ENCODE measurements around the gene OR2B2.
"Not testable (repeated sequence)": the region's sequence is repeated elsewhere in the genome, so short reads cannot be mapped to it uniquely, and the experiment has no call there.

OR2B2 gene

DNA sequence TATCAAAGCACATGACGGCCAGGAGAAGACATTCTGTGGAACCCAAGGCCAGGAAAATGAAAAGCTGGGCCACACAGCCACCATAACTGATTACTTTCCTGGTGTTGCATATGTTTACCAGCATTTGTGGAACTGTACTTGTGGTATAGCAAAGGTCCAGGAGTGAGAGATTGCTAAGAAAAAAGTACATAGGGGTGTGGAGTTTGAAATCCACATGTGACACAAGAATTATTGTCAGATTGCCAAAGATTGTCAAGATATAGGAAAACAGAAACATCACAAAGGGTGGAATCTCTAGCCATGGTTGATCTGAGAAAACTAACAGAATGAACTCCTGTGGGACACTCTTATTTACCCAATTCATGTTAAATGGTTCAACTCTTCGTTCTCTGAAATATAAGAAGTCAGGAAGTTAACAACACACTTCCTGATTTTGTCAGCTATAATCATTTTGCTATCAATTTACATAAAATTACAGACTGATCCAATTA is at the start of gene OR2B2:
Gene OR2B2 (minus strand): TSS at position 441 of the 491 bp plus-strand sequence. CDS start 77 bp downstream, at position 364.
- no peak for DNase-seq (ENCODE audit: low read depth)

DNA sequence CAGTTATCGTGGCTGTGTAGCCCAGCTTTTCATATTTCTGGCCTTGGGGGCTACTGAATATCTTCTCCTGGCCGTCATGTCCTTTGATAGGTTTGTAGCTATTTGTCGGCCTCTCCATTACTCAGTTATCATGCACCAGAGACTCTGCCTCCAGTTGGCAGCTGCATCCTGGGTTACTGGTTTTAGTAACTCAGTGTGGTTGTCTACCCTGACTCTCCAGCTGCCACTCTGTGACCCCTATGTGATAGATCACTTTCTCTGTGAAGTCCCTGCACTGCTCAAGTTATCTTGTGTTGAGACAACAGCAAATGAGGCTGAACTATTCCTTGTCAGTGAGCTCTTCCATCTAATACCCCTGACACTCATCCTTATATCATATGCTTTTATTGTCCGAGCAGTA is 45.3 kb upstream of the OR2B2 start:
- no peak for DNase-seq (ENCODE audit: low read depth)

DNA sequence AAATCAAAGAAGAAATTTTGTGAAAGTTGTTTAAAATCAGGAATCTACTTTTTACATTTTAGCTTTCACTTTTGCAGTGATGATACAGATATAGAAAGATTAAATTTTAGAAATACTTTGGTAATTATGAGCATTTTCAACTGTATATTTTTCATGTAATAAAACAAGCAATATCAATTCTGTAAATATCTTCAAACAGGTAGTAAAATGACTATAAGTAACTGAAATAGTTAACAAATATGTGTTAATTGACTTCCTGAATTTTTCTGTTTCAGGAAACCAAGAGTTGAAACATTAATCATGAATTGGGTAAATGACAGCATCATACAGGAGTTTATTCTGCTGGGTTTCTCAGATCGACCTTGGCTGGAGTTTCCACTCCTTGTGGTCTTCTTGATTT is 44.7 kb upstream of the OR2B2 start, which contains the start of gene OR2B6:
Gene OR2B6 (plus strand): TSS at position 301 of the 400 bp plus-strand sequence. CDS start 0 bp downstream, at position 301.
- no peak for DNase-seq (ENCODE audit: low read depth)

DNA sequence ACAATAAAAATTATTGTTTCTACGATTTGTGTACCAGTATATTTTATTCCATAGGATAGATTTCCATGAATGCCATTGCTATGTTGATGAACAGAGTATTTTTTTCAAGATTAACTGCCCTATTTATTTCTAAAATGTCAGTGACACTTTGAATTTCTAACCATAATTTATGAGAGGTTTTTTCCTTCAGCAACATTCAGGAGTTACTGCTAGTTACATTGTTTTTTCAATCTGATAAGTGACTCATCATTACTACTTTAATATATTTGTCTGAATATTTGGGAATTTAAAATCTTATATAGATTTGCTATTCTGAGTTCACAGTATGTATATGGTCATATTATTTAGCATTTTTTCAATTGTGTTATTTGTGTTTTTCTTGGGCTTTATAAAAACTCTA is 38.8 kb upstream of the OR2B2 start:
- no peak for DNase-seq (ENCODE audit: low read depth)

DNA sequence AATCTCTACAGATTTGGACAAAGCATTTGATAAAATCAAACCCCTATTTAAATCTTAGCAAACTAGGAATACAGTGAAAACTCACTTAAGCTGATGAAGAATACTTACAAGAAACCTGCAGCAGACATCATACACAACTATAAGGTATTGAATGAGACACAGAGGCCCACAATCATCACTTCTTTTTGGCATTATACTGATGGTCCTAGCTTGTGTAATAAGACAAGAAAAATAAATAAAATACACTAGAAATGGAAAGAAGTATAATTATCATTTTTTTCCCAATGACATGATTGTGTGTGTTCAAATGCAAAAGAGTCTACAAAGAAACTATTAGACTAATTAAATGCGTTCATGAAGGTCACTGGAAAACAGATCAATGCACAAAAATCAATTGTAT is 36.0 kb upstream of the OR2B2 start:
- DNase-seq (ENCODE audit: low read depth): no peak

DNA sequence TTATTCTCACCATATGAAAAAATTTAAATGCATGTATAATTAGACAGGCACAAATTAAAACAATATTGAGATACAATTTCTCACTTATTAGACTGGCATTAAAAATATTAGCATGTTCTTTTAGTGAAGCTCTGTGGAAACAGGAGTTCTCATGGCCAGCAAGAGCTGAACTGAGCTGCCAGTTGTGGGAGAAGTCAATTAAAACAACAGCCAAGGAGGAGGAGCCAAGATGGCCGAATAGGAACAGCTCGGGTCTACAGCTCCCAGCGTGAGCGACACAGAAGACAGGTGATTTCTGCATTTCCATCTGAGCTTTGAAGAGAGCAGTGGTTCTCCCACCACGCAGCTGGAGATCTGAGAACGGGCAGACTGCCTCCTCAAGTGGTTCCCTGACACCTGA is 30.9 kb upstream of the OR2B2 start:
- DNase-seq (ENCODE audit: low read depth): not testable (repeated sequence)

DNA sequence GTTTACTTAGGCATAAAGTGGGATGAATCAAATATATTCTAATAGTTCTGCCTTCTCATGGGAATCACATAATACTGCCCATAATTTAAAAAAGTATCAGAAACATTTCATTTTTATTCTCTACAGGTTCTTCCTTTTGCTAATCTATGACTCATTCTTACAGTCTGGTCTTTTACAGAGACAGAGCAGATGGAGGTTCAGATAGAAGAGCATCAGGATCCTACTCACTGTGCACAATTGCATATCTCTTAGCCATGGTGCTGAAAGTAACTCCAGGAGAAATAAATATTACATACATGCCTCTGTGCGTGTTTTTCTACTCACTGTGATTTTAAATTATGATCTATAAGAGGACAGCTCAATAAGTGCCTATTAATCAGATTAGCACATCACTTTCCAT is 28.6 kb upstream of the OR2B2 start:
- DNase-seq (ENCODE audit: low read depth): no peak

DNA sequence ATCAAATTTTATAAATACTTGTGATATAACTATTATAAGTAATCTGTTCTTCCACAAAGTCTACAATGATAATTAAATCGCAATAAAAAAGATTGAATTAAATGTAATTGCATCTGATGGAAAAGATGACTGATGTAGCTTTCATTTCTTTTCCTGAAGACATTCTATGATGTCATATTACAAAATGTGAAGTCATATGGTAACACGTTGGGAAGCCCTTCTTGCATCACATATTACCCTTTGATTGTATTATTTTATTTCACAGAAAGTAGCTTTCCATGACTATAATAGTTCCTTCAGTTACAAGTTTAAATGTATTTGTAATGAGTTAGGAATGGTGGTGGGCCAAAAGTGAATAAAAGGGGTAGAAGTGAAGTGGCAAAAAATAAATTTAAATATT is 19.0 kb upstream of the OR2B2 start:
- DNase-seq (ENCODE audit: low read depth): no peak

DNA sequence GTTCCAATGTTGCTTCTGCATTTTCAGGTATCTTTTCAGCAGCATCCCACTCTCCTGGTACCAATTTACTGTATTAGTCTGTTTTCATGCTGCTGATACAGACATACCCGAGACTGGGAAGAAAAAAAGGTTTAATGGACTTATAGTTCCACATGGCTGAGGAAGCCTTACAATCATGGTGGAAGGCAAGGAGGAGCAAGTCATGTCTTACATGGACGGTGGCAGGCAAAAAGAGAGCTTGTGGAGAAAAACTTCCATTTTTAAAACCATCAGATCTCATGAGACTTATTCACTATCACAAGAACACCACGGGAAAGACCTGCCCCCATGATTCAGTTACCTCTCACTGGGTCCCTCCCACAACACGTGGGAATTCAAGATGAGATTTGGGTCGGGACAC is 17.7 kb upstream of the OR2B2 start:
- not testable (repeated sequence) for DNase-seq (ENCODE audit: low read depth)

DNA sequence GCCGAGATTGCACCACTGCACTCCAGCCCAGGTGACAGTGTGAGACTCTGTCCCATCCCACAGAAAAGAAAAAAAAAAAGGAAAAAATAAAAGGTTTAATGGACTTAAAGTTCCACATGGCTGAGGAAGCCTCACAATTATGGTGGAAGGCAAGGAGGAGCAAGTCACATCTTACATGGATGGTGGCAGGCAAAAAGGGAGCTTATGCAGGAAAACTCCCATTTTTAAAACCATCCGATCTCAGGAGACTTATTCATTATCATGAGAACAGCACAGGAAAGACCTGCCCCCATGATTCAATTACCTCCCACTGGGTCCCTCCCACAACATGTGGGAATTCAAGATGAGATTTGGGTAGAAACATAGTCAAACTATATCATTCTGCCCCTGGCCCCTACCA is 15.8 kb upstream of the OR2B2 start:
- DNase-seq (ENCODE audit: low read depth): not testable (repeated sequence)

DNA sequence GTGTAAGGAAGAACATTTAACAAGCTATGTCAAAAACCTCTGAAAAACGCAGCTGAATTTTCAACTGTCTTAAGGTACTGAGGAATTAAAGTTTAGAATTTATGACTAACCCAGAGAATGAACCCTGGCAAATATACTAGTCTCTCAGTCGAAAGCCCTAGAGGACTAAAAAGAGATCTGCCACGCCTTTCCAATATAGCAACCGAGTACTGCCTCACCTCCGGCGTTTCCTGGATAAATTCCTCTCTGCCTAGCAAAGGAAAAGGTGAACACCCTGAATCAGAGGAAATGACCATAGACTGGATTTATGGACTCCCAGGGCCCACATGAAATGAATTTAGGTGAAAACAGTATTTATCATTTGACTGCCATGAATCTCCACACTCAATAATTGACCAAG is 12.0 kb upstream of the OR2B2 start:
- DNase-seq (ENCODE audit: low read depth): no peak

DNA sequence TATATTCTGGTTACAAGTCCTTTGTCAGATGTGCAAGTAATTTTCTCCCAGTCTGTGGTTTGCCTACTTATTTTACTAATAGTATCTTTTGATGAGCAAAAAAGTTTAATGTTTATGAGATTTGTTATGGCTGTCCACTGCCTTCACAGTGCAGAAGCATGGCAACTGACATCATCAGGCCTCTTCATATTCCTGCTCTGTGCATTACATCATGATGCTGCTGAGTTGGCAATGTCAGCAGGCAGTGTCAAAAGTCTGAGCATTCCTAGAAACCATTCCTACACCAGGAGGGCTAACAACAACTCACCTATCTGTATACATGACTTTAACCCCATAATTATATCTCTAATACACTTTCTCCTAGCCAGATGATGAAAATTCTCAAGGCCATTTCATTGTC is 10.8 kb upstream of the OR2B2 start:
- no peak for DNase-seq (ENCODE audit: low read depth)

DNA sequence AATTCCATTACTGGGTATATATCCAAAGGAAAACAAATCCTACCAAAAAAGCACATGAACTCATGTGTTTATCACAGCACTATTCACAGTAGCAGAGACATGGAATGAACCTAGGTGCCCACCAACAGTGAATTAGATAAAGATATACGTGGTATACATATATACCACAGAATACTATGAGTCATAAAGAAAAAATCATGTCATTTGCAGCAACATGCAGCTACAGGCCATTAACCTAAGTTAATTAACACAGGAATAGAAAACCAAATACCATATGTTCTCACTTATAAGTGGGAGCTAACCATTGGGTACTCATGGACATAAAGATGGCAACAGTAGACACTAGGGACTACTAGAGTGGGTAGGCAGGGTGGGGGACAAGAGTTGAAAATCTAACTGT is 4.2 kb downstream of the OR2B2 start:
- DNase-seq (ENCODE audit: low read depth): no peak

DNA sequence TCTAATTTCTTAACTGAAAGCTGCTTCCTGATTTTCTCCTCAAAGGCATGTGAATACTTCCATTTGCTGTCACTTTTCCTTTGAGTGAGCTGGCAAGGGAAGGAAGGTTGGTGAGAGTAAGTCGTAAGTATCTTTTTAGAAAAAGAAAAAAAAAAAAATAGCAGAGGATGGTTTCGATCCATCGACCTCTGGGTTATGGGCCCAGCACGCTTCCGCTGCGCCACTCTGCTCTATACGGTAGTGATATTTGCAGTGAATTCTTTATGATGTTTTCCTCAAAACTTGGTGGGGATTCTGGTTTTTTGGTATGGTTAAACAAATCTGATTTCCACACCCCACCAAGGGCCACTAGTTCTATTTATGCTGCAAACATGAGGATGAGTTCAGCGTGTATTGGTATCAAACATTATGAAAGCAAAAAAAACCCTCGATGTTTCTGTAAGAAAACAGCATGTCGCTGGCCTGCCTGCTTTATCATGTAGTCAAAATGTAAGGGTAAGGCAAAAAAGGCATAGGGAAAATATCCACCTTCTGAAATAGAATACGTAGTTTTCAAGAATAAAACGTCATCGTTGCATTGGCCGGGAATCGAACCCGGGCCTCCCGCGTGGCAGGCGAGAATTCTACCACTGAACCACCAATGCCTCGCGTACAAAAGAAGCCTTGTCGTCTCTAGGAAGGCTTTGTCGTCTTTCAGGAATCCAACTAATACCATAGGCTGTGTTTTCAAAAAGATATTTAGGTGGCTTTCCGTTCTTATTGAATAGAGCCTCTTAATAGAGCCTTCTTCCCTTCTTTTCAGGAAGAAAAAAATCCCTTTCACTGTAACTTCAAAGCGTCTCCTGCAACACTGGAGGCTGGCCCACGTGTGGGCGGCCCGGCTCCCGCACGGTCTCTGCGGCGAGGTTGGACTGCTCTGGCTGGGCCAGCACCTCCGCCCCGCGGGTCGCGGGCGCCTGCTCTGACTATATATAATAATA is 9.6 kb downstream of the OR2B2 start:
- DNase-seq (ENCODE audit: low read depth): peak; percentile 82

DNA sequence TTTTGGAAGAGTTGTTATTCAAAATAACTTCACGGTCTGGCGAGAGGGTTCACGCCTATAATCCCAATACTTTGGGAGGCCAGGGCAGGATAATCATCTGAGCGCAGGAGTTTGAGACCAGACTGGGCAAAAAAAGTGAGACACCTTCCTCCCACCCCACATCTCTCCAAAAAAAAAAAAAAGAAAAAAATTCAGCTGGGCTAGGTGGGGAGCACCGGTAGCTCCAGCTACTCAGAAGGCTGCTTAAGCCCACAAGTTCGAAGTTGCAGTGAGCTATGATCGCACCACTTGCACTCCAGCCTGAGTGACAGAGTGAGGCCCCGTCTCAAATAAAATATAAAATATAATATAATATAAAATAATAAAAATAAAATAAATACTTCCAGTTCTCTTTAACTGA is 10.4 kb downstream of the OR2B2 start:
- DNase-seq (ENCODE audit: low read depth): no peak

DNA sequence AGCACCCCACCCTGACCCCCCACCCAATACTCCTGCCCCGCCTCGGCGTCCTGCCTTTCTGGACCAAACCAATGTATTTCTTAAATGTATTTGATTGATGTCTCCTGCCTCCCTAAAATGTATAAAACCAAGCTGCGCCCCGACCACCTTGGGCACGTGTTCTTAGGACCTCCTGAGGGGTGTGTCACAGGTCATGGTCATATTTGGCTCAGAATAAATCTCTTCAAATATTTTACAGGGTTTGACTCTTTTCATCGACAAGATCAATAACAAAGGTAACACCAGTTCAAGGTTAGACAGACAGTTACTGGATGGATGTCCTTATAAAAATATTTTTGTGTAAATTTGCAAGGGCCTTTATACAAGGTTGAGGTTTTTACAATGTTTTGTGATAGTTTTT is 12.0 kb downstream of the OR2B2 start:
- not testable (repeated sequence) for DNase-seq (ENCODE audit: low read depth)

DNA sequence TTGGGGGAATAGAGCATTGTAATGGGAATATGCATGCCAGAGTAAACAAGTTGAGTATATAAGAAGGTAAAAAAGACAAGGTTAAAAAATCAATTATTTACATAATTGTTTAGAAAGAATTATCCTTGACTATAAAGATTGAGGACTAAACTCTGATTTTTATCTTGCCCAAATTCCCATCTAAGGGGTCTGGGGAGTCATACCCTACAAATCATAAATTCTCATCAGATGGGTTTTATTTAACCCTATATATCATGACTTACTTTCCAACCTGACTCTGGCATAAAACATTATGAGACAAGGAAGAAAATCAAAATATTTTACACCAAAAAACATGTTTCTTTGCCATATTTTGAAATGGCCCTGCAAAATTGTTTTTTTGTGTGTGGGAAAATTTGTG is 12.7 kb downstream of the OR2B2 start:
- DNase-seq (ENCODE audit: low read depth): no peak

DNA sequence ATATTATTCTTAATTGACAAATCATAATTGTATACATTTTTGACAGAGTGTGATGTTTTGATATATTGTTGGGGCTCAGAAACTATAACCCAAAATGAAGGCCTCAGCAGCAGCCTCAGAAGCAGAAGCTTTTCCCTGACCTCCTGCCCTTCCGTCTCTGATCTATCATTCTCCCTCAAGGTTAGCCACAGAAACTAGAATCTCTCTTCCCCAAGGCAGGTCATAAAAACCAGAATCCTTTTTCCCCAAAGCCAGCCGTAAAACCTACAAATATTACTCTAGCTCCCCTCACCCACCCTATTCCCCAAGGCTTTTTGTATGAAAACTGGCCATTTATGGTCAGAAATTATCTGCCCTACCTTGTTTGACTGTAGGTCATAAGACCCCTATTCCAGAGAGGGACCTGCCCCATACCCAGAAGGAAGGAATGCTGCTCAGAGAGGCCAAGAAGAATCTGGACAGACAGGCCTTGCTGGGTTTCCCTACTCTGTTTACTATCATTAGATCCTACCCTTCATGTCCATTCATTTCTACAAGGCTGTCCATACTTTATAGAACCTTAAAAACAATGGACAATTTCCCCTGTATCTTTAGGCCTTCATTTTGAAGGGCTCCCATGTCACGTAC is 14.5 kb downstream of the OR2B2 start:
- no peak for DNase-seq (ENCODE audit: low read depth)

DNA sequence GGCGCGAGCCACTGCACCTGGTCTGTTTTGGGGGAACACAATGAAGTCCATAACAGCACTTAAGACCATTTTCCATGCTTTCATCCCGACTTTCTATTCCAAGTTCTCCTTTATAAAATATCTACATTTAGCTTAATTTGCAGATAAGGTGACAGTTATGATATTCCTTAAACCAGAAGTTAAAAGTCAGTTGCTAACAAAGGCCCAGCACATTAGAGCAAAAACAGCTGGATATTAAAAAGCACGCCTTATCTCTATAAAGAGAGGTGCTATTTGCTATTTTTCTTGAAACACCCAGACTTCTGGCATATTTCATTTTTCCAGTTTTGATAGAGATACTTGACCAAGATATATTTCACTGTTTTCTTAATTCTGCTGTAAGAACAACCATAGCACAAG is 15.8 kb downstream of the OR2B2 start:
- no peak for DNase-seq (ENCODE audit: low read depth)

DNA sequence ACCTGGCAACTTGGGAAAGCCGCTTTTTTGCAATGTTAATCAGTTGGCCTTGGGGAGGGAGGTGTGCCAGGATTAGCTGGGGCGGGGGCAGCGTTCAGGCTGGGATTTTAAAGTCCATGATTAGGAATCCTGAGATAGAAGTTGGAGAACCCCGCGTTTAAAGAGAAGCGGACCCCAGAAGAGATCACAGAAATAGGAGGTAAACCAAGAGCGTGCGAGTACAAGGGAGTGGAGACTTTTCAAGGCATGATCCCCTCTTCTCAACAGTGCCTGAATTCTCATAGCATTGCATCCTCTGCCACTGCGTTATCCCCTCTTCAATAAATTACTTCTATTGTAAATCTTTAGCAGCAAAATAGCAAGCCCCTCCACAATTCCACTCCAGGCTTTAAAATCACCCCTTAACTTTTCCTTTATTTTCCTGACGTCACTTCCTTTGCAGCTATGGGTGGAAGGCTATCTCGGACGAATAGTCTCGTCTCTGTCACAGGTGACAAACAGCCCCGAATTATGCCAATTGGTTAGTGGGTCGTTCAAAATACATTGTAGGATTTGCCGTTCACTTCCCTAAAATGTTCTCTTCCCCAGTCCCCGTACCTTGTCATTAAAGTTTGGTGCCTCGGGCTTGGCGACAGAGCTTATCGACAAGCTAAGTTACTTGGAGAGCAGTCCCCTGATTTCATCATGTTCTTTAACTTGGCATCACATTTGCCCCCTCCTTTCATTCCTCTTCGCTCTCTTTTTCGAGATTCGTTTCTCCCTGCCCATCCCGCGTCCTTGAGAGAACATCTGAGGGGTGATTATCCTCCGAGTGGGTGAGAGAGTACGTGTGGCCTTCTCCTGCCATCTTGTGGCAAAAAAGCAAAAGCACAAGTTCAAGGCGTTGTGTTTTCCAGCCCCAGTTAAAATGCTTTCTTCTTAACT is 17.1 kb downstream of the OR2B2 start:
- peak; percentile 71 for DNase-seq (ENCODE audit: low read depth)

DNA sequence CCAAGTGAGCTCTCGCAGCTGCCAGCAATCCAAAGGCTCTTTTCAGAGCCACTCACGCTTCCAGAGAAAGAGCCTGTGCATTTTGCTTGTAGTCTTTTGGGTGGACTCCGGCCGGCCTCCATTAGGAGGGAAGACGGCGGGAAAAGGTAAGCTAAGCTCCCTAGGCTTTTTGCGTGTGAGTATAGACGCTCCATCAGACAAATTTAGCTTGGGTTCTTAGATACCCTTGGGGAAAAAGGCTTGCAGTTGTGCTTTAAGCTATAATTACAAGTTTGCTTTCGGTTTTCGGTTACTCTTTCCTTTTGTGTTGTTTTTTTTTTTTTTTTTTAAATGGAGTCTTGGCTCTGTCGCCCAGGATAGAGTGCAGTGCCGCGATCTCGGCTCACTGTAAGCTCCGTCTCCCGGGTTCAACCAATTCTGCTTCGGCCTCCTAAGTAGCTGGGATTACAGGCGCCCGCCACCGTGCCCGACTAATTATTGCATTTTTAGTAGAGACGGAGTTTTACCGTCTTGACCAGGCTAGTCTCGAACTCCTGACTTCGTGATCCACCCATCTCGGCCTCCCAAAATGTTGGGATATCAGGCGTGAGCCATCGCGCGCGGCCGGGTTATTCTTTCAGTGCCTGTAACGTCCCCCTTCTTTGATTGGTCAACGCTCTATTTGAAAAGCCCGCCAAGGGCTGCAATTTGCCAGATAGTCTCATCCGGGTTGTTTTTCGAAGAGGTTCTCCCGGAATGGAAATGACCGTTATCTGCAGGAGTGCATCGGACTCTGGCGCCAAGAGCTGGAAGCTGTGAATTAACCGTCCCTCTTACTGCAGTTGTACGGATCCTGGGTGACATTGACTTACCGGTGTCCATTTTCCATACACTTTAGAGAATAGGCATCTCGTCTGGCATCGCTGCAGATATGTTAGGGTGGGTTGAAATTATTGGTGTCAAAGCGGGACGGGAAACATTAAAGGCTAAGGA is 18.1 kb downstream of the OR2B2 start:
- peak; percentile 80 for DNase-seq (ENCODE audit: low read depth)

Data from HS-5 (cell line).